Lung (tissue), 12 donors: Measurements from ENCODE around the gene BABAM2. TPM values are rescaled to one million over a fixed set of nuclear protein-coding genes. Genes with fewer than 3 reads are reported as not detected.

Experiments used
- ATAC-seq: fragments of 200-7000 bp; cut with Tn5 transposase; one replicate; pipeline ENCODE4 v1.9.1; 2020; ENCODE audit warnings: moderate number of reproducible peaks; ENCODE audit not compliant: insufficient read depth, low FRiP score
- DNase-seq, 3 donors: peaks; one replicate each; pipeline ENCODE4 v3.0.0-alpha.2; 2013 to 2017
- H3K27ac ChIP-seq, 2 donors: one replicate each; pipeline ENCODE4 v1.5.1; 2013; ENCODE audit warnings: mild to moderate bottlenecking in 2 of 2, moderate library complexity in 2 of 2, control low read depth in 1 of 2, inconsistent platforms in 1 of 2, low read depth in 1 of 2, low read length in 1 of 2
- H3K27me3 ChIP-seq, 3 donors: one replicate each; pipeline ENCODE4 v1.5.1; 2013; ENCODE audit warnings: low read length in 2 of 3; ENCODE audit not compliant: control insufficient read depth in 3 of 3, insufficient read depth in 3 of 3
- H3K36me3 ChIP-seq, 4 donors: one replicate each; pipeline ENCODE4 v1.5.1; 2013; ENCODE audit warnings: low read length in 4 of 4, mild to moderate bottlenecking in 1 of 4, moderate library complexity in 1 of 4; ENCODE audit not compliant: control insufficient read depth in 4 of 4, insufficient read depth in 4 of 4
- H3K4me1 ChIP-seq, 5 donors: one replicate each; pipeline ENCODE4 v1.5.1; 2013; ENCODE audit warnings: low read length in 5 of 5, mild to moderate bottlenecking in 2 of 5, moderate library complexity in 1 of 5; ENCODE audit not compliant: control insufficient read depth in 5 of 5, insufficient read depth in 5 of 5
- H3K4me3 ChIP-seq: one replicate; pipeline ENCODE4 v1.5.1; 2013; ENCODE audit warnings: mild to moderate bottlenecking, control low read depth, moderate library complexity
- H3K9ac ChIP-seq, 2 donors: one replicate each; pipeline ENCODE4 v1.5.1; 2013; ENCODE audit warnings: low read length in 2 of 2, control low read depth in 1 of 2; ENCODE audit not compliant: insufficient read depth in 1 of 2
- H3K9me3 ChIP-seq, 4 donors: one replicate each; pipeline ENCODE4 v1.5.1; 2013; ENCODE audit warnings: low read length in 3 of 4, mild to moderate bottlenecking in 1 of 4, moderate library complexity in 1 of 4; ENCODE audit not compliant: control insufficient read depth in 4 of 4, insufficient read depth in 3 of 4
- CTCF ChIP-seq: IDR thresholded peaks from 2 replicates; pipeline ENCODE4 v1.5.1; 2012; ENCODE audit warnings: mild to moderate bottlenecking; ENCODE audit errors: control extremely low read depth, extremely low read depth
- WGBS, 2 donors: extraction: QIAGEN DNeasy Blood & Tissue Kit; methylation state at CpG; one replicate each; pipeline ENCODE4 v1.1.7; 2013; 5-methylcytosine and 5-hydroxymethylcytosine counted together
- polyA plus RNA-seq, 2 donors: library from polyadenylated mRNA; stranded (reverse); fragments of 200-250 nt; gene quantifications; one replicate each; pipeline ENCODE4 v1.2.1, GENCODE V29; 2013
- total RNA-seq, 2 donors: library from RNA; depleted of rRNA in 1 of 2; stranded (reverse); fragments of >200 nt in 1 of 2; gene quantifications; one replicate each; pipeline ENCODE4 v1.2.1, GENCODE V29; 2014 to 2021
- donor health status: control.
- donor health status: control.
- donor health status: Bipolar disorder and iron deficiency.
- donor health status: healthy.
- donor health status: DM: yes; HTN: yes; CAD: no.

BABAM2 gene
- total and polyA plus RNA-seq, 4 donors, result 19.0 to 43.3 (median 33.7) TPM

GRCh38 chr2:28225473-28226080, 335.0 kb downstream of the BABAM2 start:
- Histone ChIP-seq H3K9me3 (no peaks in the 10 kb centered on the region), H3K9ac (peak overlapping the region in 1 of 2 donors; percentile 44), H3K27me3 (no peaks in the 10 kb centered on the region), H3K4me3 (no peak overlapping the region), H3K27ac (no peak overlapping the region), H3K4me1 (peaks cover 0 to 14% (median 9%) of the 10 kb centered on the region in 5 donors), H3K36me3 (no peaks in the 10 kb centered on the region)
- 56 to 67% methylated on average over 3 of the region's 3 CpGs for WGBS, 2 donors
- TF ChIP-seq CTCF, result no peak
- no peak for DNase-seq
- ATAC-seq, result no peak

GRCh38 chr2:28226558-28226957, 336.0 kb downstream of the BABAM2 start:
- no peak overlapping the region for H3K4me3 ChIP-seq
- TF ChIP-seq CTCF, result no peak
- no peaks in the 10 kb centered on the region for H3K9me3 ChIP-seq
- no peak overlapping the region for H3K9ac ChIP-seq
- H3K27me3 ChIP-seq, result no peaks in the 10 kb centered on the region
- H3K4me1 ChIP-seq, result peaks cover 0 to 14% (median 9%) of the 10 kb centered on the region in 5 donors
- no peak overlapping the region for H3K27ac ChIP-seq
- WGBS, 2 donors, result 97% methylated on average over 6 of the region's 6 CpGs
- no peak for DNase-seq
- no peak for ATAC-seq
- H3K36me3 ChIP-seq, result no peaks in the 10 kb centered on the region

- Histone ChIP-seq H3K9ac (no peak overlapping the region), H3K4me1 (peaks cover 4 to 16% (median 9%) of the 10 kb centered on the region in 5 donors)
Observed at GRCh38 chr2:28227498-28227897, 337.0 kb downstream of the BABAM2 start.

More at GRCh38 chr2:28227498-28227897, 337.0 kb downstream of the BABAM2 start:
- Histone ChIP-seq H3K9me3 (no peaks in the 10 kb centered on the region), H3K27me3 (no peaks in the 10 kb centered on the region), H3K36me3 (no peaks in the 10 kb centered on the region), H3K4me3 (no peak overlapping the region), H3K27ac (no peak overlapping the region)
- no peak for TF ChIP-seq CTCF
- 86 to 87% methylated on average over 3 of the region's 3 CpGs for WGBS, 2 donors
- ATAC-seq (no peak), DNase-seq (no peak)
